Activated CD8-positive, alpha-beta memory T cell treated with anti-CD3 and anti-CD28 coated beads, Interleukin-2, amount 10 ng/mL, durations not matched to agents 7 days and 5 days (primary cell): Measurements from ENCODE around the gene SLC6A13. TPM values are rescaled to one million over a fixed set of nuclear protein-coding genes. Genes with fewer than 3 reads are reported as not detected.
"Not testable (repeated sequence)": the region's sequence is repeated elsewhere in the genome, so short reads cannot be mapped to it uniquely, and the experiment has no call there.

Source experiments
- ATAC-seq: fragments of 150-1000 bp; cut with Tn5 transposase; one replicate; pipeline ENCODE4 v1.10.0; 2021; ENCODE audit warnings: moderate library complexity
- CTCF ChIA-PET: fragments of 350-600 bp; sonication (Branson Sonifier 250); formaldehyde crosslinking; loops from one replicate; lab custom pipeline; 2021; ENCODE audit warnings: antibody characterized with exemption; lab: Charles Lee
- DNase-seq: peaks from one replicate; pipeline ENCODE4 v3.0.0-alpha.2; 2020
- H3K27ac Mint-ChIP-seq: one replicate; pipeline ENCODE4 v1.8.0; 2021; ENCODE audit warnings: mild to moderate bottlenecking, mixed read lengths
- H3K27me3 Mint-ChIP-seq: one replicate; pipeline ENCODE4 v1.8.0; 2021; ENCODE audit warnings: mixed read lengths
- H3K36me3 Mint-ChIP-seq: one replicate; pipeline ENCODE4 v1.8.0; 2021; ENCODE audit warnings: mild to moderate bottlenecking, mixed read lengths
- H3K4me1 Mint-ChIP-seq: one replicate; pipeline ENCODE4 v1.8.0; 2021; ENCODE audit warnings: mixed read lengths
- H3K4me3 Mint-ChIP-seq: one replicate; pipeline ENCODE4 v1.8.0; 2021; ENCODE audit warnings: mild to moderate bottlenecking, moderate library complexity, mixed read lengths
- H3K9me3 Mint-ChIP-seq: one replicate; pipeline ENCODE4 v1.8.0; 2022; ENCODE audit warnings: low read depth, mixed read lengths
- total RNA-seq, 2 experiments: library from RNA; stranded (reverse); gene quantifications; one replicate each; pipeline ENCODE4 v1.2.3, GENCODE V29; 2021

SLC6A13 gene
- total RNA-seq, 2 experiments from 2014 or later = 0.35 TPM

DNA sequence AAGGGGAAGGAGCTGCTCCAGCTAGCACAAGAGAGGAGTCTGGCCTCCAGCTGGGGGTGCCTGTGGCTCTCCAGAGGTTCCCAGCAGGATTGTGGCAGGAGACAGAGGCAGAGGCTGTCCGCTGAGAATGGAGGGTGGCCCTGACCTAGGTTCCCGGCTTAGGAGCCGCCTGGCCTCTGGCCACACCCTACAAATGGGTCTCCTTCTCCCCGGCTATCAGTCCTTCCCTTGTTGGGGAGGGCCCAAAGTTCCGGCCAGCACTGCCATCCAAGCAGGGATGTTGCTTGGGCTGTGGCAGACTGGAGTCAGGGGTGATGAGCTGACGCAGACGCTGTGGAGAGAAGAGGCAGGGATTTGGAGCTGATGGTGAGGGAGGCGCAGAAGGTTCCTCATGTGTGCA lies 71.8 kb downstream of the SLC6A13 start:
- H3K27ac Mint-ChIP-seq = no peak overlapping the region

GRCh38 chr12:189622-189962 lies 73.0 kb downstream of the SLC6A13 start:
- H3K27ac Mint-ChIP-seq = no peak overlapping the region
- H3K27me3 Mint-ChIP-seq = peaks cover 11% of the 10 kb centered on the region
- no peak overlapping the region for H3K4me3 Mint-ChIP-seq

More for the DNA sequence above, 71.8 kb downstream of the SLC6A13 start:
- CTCF ChIA-PET = interaction anchor here (1.4 kb wide), 1 partner anchor 46 kb away, joined by 4 read pairs; no protein-coding TSS in a partner anchor
- Mint-ChIP-seq H3K9me3 (no peaks in the 10 kb centered on the region), H3K4me1 (peaks cover 2% of the 10 kb centered on the region), H3K27me3 (peaks cover 8% of the 10 kb centered on the region), H3K36me3 (no peaks in the 10 kb centered on the region), H3K4me3 (no peak overlapping the region)
- DNase-seq = no peak
- ATAC-seq = no peak

GRCh38 chr12:188910-189621 lies 73.6 kb downstream of the SLC6A13 start:
- Mint-ChIP-seq H3K36me3 (no peaks in the 10 kb centered on the region), H3K27me3 (peaks cover 11% of the 10 kb centered on the region), H3K4me3 (no peak overlapping the region), H3K9me3 (no peaks in the 10 kb centered on the region), H3K27ac (no peak overlapping the region), H3K4me1 (peaks cover 2% of the 10 kb centered on the region)
- DNase-seq (no peak), ATAC-seq (peak; percentile 84)
- CTCF ChIA-PET = interaction anchor here (1.4 kb wide), 1 partner anchor 23 kb away, joined by 4 read pairs; no protein-coding TSS in a partner anchor

More at GRCh38 chr12:189622-189962, 73.0 kb downstream of the SLC6A13 start:
- DNase-seq (no peak), ATAC-seq (no peak)
- H3K36me3 Mint-ChIP-seq = no peaks in the 10 kb centered on the region
- peaks cover 2% of the 10 kb centered on the region for H3K4me1 Mint-ChIP-seq
- CTCF ChIA-PET = interaction anchor here (1.4 kb wide), 2 partner anchors 22 to 44 kb away, joined by 4 read pairs; no protein-coding TSS in a partner anchor
- H3K9me3 Mint-ChIP-seq = no peaks in the 10 kb centered on the region

GRCh38 chr12:187986-188909 lies 74.4 kb downstream of the SLC6A13 start:
- CTCF ChIA-PET = interaction anchor here (1.4 kb wide), 1 partner anchor 23 kb away, joined by 4 read pairs; no protein-coding TSS in a partner anchor
- ATAC-seq = not testable (repeated sequence)
- peaks cover 11% of the 10 kb centered on the region for H3K27me3 Mint-ChIP-seq

GRCh38 chr12:186006-186625 lies 76.5 kb downstream of the SLC6A13 start:
- no peak for DNase-seq

More at GRCh38 chr12:187986-188909, 74.4 kb downstream of the SLC6A13 start:
- not testable (repeated sequence) for H3K4me1 Mint-ChIP-seq, H3K36me3 Mint-ChIP-seq, H3K9me3 Mint-ChIP-seq, H3K4me3 Mint-ChIP-seq, DNase-seq, H3K27ac Mint-ChIP-seq

DNA sequence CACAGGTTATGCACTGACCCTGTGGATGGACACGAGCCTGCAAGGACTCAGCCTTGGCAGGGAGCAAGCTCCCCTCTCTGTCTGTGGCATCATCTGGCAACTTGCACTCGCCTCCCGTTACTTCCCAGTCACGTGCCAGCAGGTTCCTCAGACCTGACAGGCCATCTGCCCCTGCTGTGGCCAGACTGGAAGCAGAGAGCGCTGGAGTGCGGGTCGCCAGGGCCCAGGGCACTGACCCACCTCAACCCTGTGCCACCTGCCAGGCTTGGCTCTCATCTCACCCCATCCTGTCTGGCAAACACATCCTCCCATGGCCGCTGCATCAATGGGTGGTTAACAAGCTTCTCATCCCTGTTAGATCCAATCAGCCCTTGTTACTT lies 77.1 kb downstream of the SLC6A13 start:
- Mint-ChIP-seq H3K9me3 (no peaks in the 10 kb centered on the region), H3K27me3 (peaks cover 11% of the 10 kb centered on the region), H3K4me3 (no peak overlapping the region), H3K4me1 (peaks cover 5% of the 10 kb centered on the region), H3K36me3 (no peaks in the 10 kb centered on the region), H3K27ac (no peak overlapping the region)
- CTCF ChIA-PET = no interaction called here
- DNase-seq (no peak), ATAC-seq (no peak)

More at GRCh38 chr12:186006-186625, 76.5 kb downstream of the SLC6A13 start:
- Mint-ChIP-seq H3K27ac (no peak overlapping the region), H3K27me3 (peaks cover 11% of the 10 kb centered on the region), H3K4me1 (peaks cover 2% of the 10 kb centered on the region), H3K9me3 (no peaks in the 10 kb centered on the region), H3K4me3 (no peak overlapping the region), H3K36me3 (no peaks in the 10 kb centered on the region)
- ATAC-seq = no peak
- CTCF ChIA-PET = no interaction called here

- Mint-ChIP-seq H3K9me3 (no peaks in the 10 kb centered on the region), H3K4me1 (peaks cover 11% of the 10 kb centered on the region), H3K36me3 (no peaks in the 10 kb centered on the region), H3K27ac (no peak overlapping the region), H3K4me3 (no peak overlapping the region), H3K27me3 (peaks cover 9% of the 10 kb centered on the region)
- no peak for DNase-seq
- CTCF ChIA-PET = no interaction called here
- ATAC-seq = no peak
These were observed 77.6 kb downstream of the SLC6A13 start for GRCh38 chr12:184811-185575.

DNA sequence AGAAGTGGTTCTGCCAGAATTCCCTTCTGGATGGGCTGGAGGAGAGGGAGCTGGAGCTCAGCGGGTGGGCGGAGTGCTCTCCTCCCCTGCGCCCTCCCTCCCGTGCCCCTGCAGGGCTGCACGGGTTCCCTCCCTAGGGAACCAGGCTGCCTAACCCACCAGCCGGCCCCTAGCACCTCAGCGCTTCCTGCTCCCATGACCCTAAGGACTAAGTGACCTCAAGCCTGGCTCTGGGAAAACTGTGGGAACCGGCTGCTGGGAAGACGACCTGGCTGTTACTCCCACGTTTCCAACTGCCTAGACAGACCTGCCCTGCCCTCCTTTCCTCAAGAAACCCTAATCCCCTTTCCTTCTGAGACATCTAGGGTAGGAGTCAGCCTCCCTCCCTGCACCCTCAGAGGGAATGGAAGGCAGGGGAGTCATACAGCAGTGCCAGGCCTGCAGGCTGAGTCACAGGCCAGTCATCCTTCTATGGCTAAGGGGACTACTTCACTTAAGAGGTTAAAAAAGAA lies 80.2 kb downstream of the SLC6A13 start:
- H3K9me3 Mint-ChIP-seq = no peaks in the 10 kb centered on the region
- H3K4me1 Mint-ChIP-seq = peaks cover 10% of the 10 kb centered on the region
- no peaks in the 10 kb centered on the region for H3K36me3 Mint-ChIP-seq
- no peak overlapping the region for H3K27ac Mint-ChIP-seq
- CTCF ChIA-PET = no interaction called here
- DNase-seq (no peak), ATAC-seq (no peak)
- no peak overlapping the region for H3K4me3 Mint-ChIP-seq
- H3K27me3 Mint-ChIP-seq = peaks cover 10% of the 10 kb centered on the region

DNA sequence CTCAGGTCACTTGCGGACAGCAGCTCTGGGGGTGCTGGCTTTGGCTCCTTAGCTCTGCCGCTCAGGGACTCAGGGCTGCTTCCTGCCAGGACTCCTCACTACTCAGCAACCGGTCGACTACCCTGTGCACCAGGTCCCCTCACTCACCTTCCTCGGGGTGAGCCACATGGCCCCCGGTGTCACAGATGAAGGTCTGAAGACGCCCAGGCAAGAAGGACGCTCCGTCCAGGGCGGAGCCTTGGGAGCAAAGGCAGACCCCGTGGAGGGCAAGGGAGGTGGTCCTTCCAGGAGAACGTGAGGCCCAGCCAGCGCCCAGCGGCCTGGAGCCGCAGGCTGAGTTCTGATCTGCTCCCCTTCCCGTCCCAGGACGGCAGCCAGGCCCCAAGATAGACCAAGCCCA lies 80.7 kb downstream of the SLC6A13 start:
- no peaks in the 10 kb centered on the region for H3K36me3 Mint-ChIP-seq
- no peak overlapping the region for H3K4me3 Mint-ChIP-seq
- DNase-seq (no peak), ATAC-seq (no peak)
- H3K27me3 Mint-ChIP-seq = peaks cover 10% of the 10 kb centered on the region
- no peak overlapping the region for H3K27ac Mint-ChIP-seq
- no peaks in the 10 kb centered on the region for H3K9me3 Mint-ChIP-seq
- CTCF ChIA-PET = no interaction called here
- peaks cover 10% of the 10 kb centered on the region for H3K4me1 Mint-ChIP-seq

- no peaks in the 10 kb centered on the region for H3K9me3 Mint-ChIP-seq
- H3K27me3 Mint-ChIP-seq = peaks cover 10% of the 10 kb centered on the region
- H3K4me1 Mint-ChIP-seq = peaks cover 14% of the 10 kb centered on the region
- CTCF ChIA-PET = interaction anchor here (2.5 kb wide), 1 partner anchor 39 kb away, joined by 7 read pairs; no protein-coding TSS in a partner anchor
- H3K36me3 Mint-ChIP-seq = no peaks in the 10 kb centered on the region
- peak; percentile 58 for ATAC-seq
- no peak overlapping the region for H3K4me3 Mint-ChIP-seq
- peak; percentile 64 for DNase-seq
- peak overlapping the region; percentile 26 for H3K27ac Mint-ChIP-seq
These were observed 82.2 kb downstream of the SLC6A13 start for GRCh38 chr12:180445-180844.

DNA sequence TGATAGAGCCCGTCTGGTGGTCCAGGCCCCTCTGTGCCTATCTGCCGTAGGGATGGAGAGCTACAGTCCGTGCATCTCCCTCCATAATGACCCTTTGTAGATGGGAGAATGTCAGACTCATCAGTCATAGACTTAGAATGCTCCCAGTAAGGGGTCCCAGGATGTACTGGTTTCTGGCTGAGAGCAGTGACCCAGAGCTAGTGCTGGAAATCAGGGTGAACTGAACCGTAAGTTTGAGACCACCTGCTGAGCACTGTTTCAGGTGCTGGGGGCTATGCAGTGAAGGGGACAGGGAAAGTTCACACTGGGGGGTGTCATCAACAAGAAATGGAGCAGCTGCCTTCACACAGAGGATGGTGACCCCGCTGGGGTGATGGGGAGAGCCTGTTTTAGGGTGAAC lies 82.8 kb downstream of the SLC6A13 start:
- peaks cover 9% of the 10 kb centered on the region for H3K27me3 Mint-ChIP-seq
- H3K36me3 Mint-ChIP-seq = no peaks in the 10 kb centered on the region
- peak overlapping the region; percentile 26 for H3K27ac Mint-ChIP-seq
- no peak for DNase-seq
- no peak for ATAC-seq
- no peak overlapping the region for H3K4me3 Mint-ChIP-seq
- CTCF ChIA-PET = interaction anchor here (2.5 kb wide), 1 partner anchor 40 kb away, joined by 7 read pairs; no protein-coding TSS in a partner anchor
- no peaks in the 10 kb centered on the region for H3K9me3 Mint-ChIP-seq
- peaks cover 14% of the 10 kb centered on the region for H3K4me1 Mint-ChIP-seq

DNA sequence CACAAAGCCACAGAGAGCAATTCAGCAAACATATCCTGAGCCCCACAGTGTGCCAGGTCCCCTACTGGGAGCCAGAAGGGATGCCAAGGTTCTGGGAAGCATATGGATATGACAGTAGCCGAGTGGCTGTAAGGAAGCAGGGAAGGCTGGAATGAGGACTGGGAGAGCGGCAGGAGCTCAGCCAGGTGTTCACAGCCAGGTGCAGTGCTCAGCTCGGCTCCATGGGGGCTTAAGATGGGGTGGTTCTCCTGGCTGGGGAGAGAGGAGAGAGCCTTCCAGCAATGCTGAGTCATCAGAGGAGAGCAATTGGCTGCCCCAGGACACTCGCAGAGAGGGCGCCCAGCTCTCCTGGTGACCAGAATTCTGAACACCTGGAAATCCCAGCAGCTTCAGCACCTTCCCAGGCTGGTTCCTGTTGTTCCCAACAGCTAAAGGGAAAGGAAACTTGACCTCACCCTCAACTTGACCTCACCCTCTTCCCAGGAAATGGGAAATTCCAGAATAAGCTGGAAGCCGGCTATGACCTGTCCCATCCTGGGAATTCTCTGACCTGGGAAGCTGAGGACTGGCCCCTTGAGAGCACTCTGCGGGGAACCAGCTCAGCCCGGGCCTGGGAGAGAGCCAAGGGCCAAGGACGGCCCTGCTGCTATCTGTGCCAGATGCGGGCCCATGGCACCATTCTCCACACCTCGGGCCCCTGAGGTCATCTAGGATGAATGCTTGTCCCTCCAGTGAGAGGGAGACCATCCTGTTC lies 83.3 kb downstream of the SLC6A13 start:
- Mint-ChIP-seq H3K36me3 (no peaks in the 10 kb centered on the region), H3K9me3 (no peaks in the 10 kb centered on the region), H3K4me1 (peaks cover 14% of the 10 kb centered on the region), H3K27me3 (peaks cover 7% of the 10 kb centered on the region), H3K4me3 (no peak overlapping the region), H3K27ac (no peak overlapping the region)
- ATAC-seq (no peak), DNase-seq (no peak)
- CTCF ChIA-PET = interaction anchor here (2.5 kb wide), 1 partner anchor 40 kb away, joined by 7 read pairs; no protein-coding TSS in a partner anchor
